Cardiac muscle cell (in vitro differentiated cells and primary cell): ENCODE measurements around the gene SMLR1. TPM values are rescaled to one million over a fixed set of nuclear protein-coding genes. Genes with fewer than 3 reads are reported as not detected.
A peak's percentile ranks its signal among the peaks of the same experiment; 100 is the strongest.
"Not testable (repeated sequence)": the region's sequence is repeated elsewhere in the genome, so short reads cannot be mapped to it uniquely, and the experiment has no call there.

Source experiments
- DNase-seq, 2 donors: peaks; one replicate each; pipeline versions ENCODE4 v3.0.0 to v3.0.0-alpha.2; 2010 to 2017; ENCODE audit warnings: low read depth in 1 of 2, low spot score in 1 of 2
- H3K27ac ChIP-seq: fragments of 200-600 bp; sonication (generic); 2 replicates; pipeline ENCODE4 v1.5.1; 2016
- H3K27me3 ChIP-seq: fragments of 200-600 bp; sonication (generic); 2 replicates; pipeline ENCODE4 v1.6.0; 2016; ENCODE audit warnings: control low read depth
- H3K36me3 ChIP-seq: fragments of 200-600 bp; sonication (generic); 2 replicates; pipeline ENCODE4 v1.5.1; 2016; ENCODE audit warnings: control low read depth
- H3K4me1 ChIP-seq: fragments of 200-600 bp; sonication (generic); 2 replicates; pipeline ENCODE4 v1.8.1; 2017; ENCODE audit warnings: low read depth, mild to moderate bottlenecking, mixed run types
- H3K4me3 ChIP-seq: fragments of 200-600 bp; sonication (generic); 2 replicates; pipeline ENCODE4 v1.5.1; 2016; ENCODE audit warnings: mild to moderate bottlenecking
- H3K9me3 ChIP-seq: fragments of 200-600 bp; sonication (generic); 2 replicates; pipeline ENCODE4 v1.5.1; 2017; ENCODE audit warnings: low read depth, mild to moderate bottlenecking, control low read depth
- polyA plus RNA-seq: library from polyadenylated mRNA; unstranded; fragments of >200 nt; fragmentation: Nextera tagmentation; extraction: Ambion mirVana; gene quantifications from 2 replicates; pipeline ENCODE4 v1.2.1, GENCODE V29; 2016
- total RNA-seq: library from RNA; depleted of rRNA; stranded (reverse); fragments of >200 nt; gene quantifications from 2 replicates; pipeline ENCODE4 v1.2.3, GENCODE V29; 2016
- TF ChIP-seq, protein P1 (sequence below): IDR thresholded peaks from 2 replicates; pipeline ENCODE4 v1.5.1; 2012; ENCODE audit warnings: low read depth, mild to moderate bottlenecking, low read length

The SMLR1 gene
- total and polyA plus RNA-seq, 2 experiments from 2014 or later: not detected

DNA sequence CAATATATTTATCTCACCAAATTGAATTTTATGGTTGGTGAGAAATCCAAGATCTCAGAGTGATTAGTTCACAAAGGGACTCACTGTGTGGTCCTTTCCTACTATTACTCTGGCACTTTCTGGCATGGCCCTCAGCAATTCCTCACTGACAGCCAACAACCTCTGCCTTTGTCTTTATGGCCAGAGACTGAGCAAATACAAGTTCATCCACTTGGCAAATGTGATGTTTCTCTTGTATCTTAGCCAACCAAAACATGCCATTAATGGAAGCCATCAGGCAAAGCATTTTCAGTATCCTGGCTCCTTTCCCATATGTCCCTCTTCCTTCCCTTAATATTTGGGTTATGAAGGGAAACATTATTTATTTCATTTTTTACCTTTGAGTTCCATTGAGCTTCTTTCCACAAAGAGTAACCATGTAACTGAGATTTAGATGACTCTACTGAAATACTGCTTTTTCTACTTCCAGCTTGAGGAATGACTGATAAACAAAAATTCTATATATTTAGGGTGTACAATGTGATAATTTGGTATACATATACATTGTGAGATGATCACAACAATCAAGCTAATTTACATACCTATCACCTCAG, 30.8 kb upstream of the SMLR1 start:
- no peaks in the 10 kb centered on the region for H3K36me3 ChIP-seq
- H3K27ac ChIP-seq: no peak overlapping the region
- TF ChIP-seq, protein P1, sequence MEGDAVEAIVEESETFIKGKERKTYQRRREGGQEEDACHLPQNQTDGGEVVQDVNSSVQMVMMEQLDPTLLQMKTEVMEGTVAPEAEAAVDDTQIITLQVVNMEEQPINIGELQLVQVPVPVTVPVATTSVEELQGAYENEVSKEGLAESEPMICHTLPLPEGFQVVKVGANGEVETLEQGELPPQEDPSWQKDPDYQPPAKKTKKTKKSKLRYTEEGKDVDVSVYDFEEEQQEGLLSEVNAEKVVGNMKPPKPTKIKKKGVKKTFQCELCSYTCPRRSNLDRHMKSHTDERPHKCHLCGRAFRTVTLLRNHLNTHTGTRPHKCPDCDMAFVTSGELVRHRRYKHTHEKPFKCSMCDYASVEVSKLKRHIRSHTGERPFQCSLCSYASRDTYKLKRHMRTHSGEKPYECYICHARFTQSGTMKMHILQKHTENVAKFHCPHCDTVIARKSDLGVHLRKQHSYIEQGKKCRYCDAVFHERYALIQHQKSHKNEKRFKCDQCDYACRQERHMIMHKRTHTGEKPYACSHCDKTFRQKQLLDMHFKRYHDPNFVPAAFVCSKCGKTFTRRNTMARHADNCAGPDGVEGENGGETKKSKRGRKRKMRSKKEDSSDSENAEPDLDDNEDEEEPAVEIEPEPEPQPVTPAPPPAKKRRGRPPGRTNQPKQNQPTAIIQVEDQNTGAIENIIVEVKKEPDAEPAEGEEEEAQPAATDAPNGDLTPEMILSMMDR: no peak
- no peaks in the 10 kb centered on the region for H3K9me3 ChIP-seq
- H3K4me1 ChIP-seq: no peaks in the 10 kb centered on the region
- no peaks in the 10 kb centered on the region for H3K27me3 ChIP-seq
- peak in 1 of 2 donors; percentile 84 for DNase-seq
- H3K4me3 ChIP-seq: no peak overlapping the region

DNA sequence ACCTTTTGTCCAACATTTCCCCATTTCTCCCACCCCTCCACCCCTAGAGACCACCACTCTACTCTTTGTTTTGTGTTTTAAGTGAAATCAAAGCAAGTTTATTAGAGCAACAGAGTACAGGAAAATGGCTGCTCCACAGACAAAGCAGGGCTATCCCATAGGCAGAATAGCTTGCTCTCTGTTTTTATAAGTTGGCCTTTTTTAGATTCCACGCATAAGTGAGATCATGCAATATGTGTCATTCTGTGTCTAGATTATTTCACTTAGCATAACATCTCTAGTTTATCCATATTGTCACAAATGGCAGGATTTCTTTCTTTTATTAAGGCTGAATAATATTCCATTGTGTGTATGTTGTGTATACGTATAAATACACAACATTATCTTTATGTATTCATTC, 30.1 kb upstream of the SMLR1 start:
- DNase-seq: no peak
- H3K4me1 ChIP-seq: no peaks in the 10 kb centered on the region
- H3K4me3 ChIP-seq: no peak overlapping the region
- no peaks in the 10 kb centered on the region for H3K27me3 ChIP-seq
- H3K27ac ChIP-seq: no peak overlapping the region
- H3K36me3 ChIP-seq: no peaks in the 10 kb centered on the region
- TF ChIP-seq, protein P1: no peak
- H3K9me3 ChIP-seq: no peaks in the 10 kb centered on the region

DNA sequence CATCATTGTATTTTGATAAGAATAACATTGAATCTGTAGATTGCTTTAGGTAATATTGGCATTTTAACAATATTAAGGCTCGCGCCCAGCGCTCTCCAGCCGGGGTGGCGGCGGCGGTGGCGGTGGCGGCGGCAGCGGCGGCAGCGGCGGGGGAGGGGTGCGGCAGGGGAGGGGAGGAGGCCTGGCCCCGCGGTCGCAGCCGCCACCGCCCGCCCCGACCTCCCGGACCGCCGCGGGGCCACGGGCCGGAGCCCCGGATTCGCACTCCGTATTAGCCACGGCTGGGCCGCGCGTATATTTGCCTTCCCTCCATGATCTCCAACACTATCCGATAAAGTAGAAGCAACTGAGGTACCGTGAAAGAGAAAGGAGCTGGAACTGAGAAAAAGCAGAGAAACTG, 25.8 kb upstream of the SMLR1 start:
- not testable (repeated sequence) for H3K36me3 ChIP-seq, DNase-seq, H3K27ac ChIP-seq, H3K9me3 ChIP-seq, H3K27me3 ChIP-seq, H3K4me3 ChIP-seq, H3K4me1 ChIP-seq

DNA sequence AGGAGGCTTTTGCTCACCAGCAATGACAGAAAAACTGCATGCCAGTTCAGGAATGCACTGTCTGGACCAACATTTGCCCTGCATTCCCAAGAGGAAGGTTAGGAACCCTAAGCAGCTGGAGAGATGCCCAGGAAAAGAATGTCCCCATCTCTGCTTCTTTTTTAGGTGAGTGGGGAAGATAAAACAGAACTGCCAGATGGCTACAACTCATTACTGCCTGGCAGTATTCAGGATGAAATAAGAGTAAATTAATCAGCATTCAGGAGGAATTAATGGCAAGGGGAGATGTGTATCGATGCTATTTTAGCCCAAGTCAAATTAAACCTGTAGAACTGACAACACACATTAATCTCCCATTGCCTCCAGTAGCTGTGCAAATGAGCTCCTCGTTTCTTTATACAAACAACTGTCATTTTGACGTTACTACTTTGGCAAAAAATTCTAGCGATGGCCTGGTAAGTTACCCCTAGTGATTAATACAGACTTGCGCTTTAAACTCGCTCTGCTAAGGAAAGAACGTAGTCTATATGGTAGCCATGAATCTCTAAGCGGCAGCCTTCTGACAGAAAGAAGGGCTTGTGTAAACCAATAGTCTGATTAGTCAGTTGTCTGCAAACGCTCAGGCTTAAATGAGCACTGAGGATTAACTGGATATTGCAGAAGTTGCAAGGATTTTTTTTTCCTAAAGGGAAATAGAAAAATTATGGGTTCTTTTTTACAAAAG, 16.7 kb upstream of the SMLR1 start:
- Histone ChIP-seq H3K4me1 (no peaks in the 10 kb centered on the region), H3K27ac (no peak overlapping the region), H3K27me3 (no peaks in the 10 kb centered on the region), H3K9me3 (no peaks in the 10 kb centered on the region), H3K4me3 (no peak overlapping the region), H3K36me3 (no peaks in the 10 kb centered on the region)
- TF ChIP-seq, protein P1: no peak
- peak; percentile 5 to 10 for DNase-seq

DNA sequence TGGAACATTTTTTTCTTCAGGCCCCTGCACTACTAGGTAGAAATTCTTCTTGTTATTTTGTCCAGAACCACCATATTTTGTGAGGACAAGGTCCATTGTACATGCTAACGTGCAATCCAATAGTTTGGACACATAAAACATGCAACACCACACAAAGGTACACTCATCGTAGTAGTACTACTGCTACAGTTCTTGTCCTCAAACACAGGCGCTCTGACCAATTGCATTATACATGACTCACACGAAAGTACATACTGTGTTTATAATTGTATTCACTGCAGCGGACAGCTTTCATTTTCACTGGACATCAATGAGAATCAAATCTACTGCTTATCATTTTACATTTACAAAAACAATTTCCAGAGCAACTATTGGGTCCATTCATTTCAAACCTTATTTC, 15.3 kb upstream of the SMLR1 start:
- Histone ChIP-seq H3K9me3 (no peaks in the 10 kb centered on the region), H3K27me3 (no peaks in the 10 kb centered on the region), H3K36me3 (no peaks in the 10 kb centered on the region), H3K4me3 (no peak overlapping the region), H3K4me1 (no peaks in the 10 kb centered on the region), H3K27ac (no peak overlapping the region)
- no peak for DNase-seq
- TF ChIP-seq, protein P1: no peak

DNA sequence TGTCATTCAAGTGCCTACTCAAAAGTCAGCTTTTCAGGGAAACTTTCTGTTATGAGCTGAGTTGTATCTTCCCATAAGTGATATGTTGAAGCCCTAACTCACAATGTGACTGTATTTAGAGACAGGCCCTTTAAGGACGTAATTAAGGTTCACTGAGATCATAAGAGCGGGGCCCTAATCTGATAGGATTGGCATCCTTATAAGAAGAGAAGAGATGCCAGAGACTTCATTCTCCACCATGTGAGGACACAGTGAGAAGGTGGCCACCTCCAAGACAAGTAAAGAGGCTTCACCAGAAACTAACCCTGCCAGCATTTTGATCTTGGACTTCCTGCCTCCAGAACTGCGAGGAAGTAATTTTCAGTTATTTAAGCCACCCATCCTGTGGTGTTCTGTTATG, 12.7 kb upstream of the SMLR1 start:
- TF ChIP-seq, protein P1: no peak
- H3K4me1 ChIP-seq: no peaks in the 10 kb centered on the region

More for the DNA sequence above, 12.7 kb upstream of the SMLR1 start:
- no peaks in the 10 kb centered on the region for H3K36me3 ChIP-seq
- no peaks in the 10 kb centered on the region for H3K9me3 ChIP-seq
- no peaks in the 10 kb centered on the region for H3K27me3 ChIP-seq
- no peak overlapping the region for H3K4me3 ChIP-seq
- DNase-seq: no peak
- H3K27ac ChIP-seq: no peak overlapping the region
